Activated T-cell treated with anti-CD3 and anti-CD28 coated beads, Interleukin-2, amount 50 U/mL, for 72 hours (primary cell): Measurements from ENCODE around the gene CNGA4. TPM values are rescaled to one million over a fixed set of nuclear protein-coding genes. Genes with fewer than 3 reads are reported as not detected.

ENCODE experiments used
- ATAC-seq, 2 donors: fragments of 150-1000 bp; cut with Tn5 transposase; replicated peaks in 1 of 2; 2 replicates each; pipeline ENCODE4 v1.10.0; 2021; ENCODE audit warnings: moderate library complexity in 2 of 2, mild to moderate bottlenecking in 1 of 2
- DNase-seq, 2 donors: peaks; one replicate each; pipeline ENCODE4 v3.0.0; 2021 to 2022; ENCODE audit warnings: mixed read lengths in 1 of 2
- H3K27ac Mint-ChIP-seq: one replicate; pipeline ENCODE4 v1.8.0; 2022; ENCODE audit warnings: mild to moderate bottlenecking, moderate library complexity, mixed read lengths
- H3K27me3 Mint-ChIP-seq: one replicate; pipeline ENCODE4 v1.8.0; 2022; ENCODE audit warnings: low read depth, mixed read lengths
- H3K36me3 Mint-ChIP-seq, 2 donors: one replicate each; pipeline ENCODE4 v1.8.0; 2022; ENCODE audit warnings: mixed read lengths in 2 of 2, mild to moderate bottlenecking in 1 of 2; ENCODE audit not compliant: insufficient read depth in 2 of 2
- H3K4me1 Mint-ChIP-seq: one replicate; pipeline ENCODE4 v1.8.0; 2022; ENCODE audit warnings: low read depth, mixed read lengths
- H3K4me3 Mint-ChIP-seq, 2 donors: one replicate each; pipeline ENCODE4 v1.8.0; 2022; ENCODE audit warnings: mild to moderate bottlenecking in 2 of 2, mixed read lengths in 2 of 2, moderate library complexity in 2 of 2
- H3K9me3 Mint-ChIP-seq, 2 donors: one replicate each; pipeline ENCODE4 v1.8.0; 2022; ENCODE audit warnings: mixed read lengths in 2 of 2
- total RNA-seq, 2 donors: library from RNA; stranded (reverse); gene quantifications; one replicate each; pipeline ENCODE4 v1.2.3, GENCODE V29; 2022

CNGA4 gene
- total RNA-seq, 2 donors from 2014 or later, result 0.29 to 0.46 TPM

DNA sequence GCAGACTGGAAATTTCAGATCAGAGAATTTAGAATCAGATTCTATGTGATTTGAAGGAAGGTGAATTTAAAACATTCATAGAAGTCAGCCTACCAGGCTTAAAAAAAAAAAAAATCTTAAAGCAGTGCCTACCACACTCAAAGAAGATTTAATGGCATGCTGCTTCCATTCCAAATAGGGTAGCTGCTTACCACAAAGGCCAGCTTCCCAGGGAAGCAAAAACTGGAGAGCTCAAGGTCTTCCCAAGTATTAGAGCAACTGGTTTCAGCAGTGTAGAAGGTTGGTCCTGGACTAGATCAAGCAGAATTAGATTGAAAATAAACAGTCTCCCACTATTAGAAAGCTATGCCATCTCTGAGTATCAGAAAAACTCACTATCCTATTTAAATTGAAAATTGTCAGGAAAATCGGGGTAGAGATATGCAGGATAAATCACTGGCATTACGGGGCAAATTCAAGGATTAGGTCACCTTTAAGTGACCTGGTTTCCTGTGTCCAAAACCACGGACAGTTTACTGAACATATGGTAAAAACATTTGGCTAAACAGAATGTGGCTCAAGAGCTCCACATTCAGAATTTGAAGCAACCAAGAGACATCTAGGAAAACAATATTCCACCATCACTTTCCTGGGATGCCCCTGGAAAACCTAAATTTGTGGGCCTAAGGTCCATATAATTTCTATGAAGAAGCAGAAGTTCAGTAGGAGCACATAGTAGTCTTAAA lies 32.3 kb upstream of the CNGA4 start:
- Mint-ChIP-seq H3K36me3 (peaks cover 2 to 5% of the 10 kb centered on the region in 2 donors), H3K9me3 (no peaks in the 10 kb centered on the region), H3K27me3 (no peaks in the 10 kb centered on the region), H3K27ac (no peak overlapping the region), H3K4me3 (no peak overlapping the region), H3K4me1 (peaks cover 29% of the 10 kb centered on the region)
- DNase-seq (no peak), ATAC-seq (no peak)

DNA sequence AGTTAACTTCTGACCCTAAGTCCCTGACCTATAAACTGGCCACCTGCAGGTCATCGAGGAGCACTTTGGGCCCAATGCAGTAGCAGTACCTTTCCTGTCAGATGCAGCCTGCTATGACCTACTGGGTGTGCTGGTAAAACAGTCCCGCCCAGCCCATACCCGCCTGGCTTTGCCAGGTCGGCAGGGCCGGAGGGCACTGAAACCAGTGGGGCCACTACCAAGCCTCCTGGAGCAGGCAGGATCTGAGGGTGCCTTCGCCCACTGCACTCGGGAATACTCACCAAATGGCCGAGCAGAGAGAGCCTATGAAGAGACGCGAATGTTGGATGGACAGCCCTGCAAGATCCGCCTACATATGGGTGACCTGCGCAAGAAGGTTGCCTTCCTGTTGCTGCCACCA lies 29.1 kb upstream of the CNGA4 start:
- H3K27ac Mint-ChIP-seq, result no peak overlapping the region
- H3K4me3 Mint-ChIP-seq, result no peak overlapping the region
- no peak for ATAC-seq
- no peaks in the 10 kb centered on the region for H3K9me3 Mint-ChIP-seq
- no peaks in the 10 kb centered on the region for H3K4me1 Mint-ChIP-seq
- DNase-seq, result no peak
- no peaks in the 10 kb centered on the region for H3K27me3 Mint-ChIP-seq
- peaks cover 0 to 3% of the 10 kb centered on the region in 2 donors for H3K36me3 Mint-ChIP-seq

DNA sequence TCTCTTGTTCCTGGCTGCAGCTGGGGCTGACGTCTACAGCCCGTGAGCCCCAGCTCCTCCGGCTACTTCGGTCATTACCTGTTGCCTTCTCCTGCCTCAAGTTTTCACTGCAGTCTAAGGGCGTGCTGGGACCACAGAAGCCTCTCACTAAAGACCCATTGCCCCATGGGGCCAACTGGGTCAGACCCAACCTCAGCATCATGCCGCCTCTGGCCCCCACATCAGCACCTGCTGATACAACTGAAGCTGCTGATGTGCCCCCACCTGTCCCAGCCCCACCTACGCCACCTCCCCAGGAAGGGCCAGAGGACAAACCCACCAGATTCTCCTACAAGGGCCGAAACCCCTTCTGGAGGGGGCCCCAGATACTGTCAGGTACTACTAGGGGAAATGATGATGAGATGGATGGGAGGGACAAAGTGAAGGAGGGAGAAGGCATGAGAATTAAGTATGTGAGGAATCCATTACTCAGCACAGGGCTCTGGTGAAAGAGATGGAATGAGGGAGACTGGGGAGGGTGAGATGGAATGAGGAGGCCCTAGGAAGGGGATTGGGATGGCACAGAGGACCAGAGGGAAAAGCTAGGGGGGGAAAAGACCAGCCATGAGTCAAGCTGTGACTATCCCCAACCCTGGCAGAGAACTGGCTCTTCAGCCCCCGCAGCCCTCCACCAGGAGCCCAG lies 28.5 kb upstream of the CNGA4 start:
- ATAC-seq (no peak), DNase-seq (no peak)
- no peaks in the 10 kb centered on the region for H3K4me1 Mint-ChIP-seq
- H3K4me3 Mint-ChIP-seq, result no peak overlapping the region
- no peaks in the 10 kb centered on the region for H3K27me3 Mint-ChIP-seq
- H3K36me3 Mint-ChIP-seq, result peaks cover 0 to 3% of the 10 kb centered on the region in 2 donors
- H3K27ac Mint-ChIP-seq, result no peak overlapping the region
- no peaks in the 10 kb centered on the region for H3K9me3 Mint-ChIP-seq

DNA sequence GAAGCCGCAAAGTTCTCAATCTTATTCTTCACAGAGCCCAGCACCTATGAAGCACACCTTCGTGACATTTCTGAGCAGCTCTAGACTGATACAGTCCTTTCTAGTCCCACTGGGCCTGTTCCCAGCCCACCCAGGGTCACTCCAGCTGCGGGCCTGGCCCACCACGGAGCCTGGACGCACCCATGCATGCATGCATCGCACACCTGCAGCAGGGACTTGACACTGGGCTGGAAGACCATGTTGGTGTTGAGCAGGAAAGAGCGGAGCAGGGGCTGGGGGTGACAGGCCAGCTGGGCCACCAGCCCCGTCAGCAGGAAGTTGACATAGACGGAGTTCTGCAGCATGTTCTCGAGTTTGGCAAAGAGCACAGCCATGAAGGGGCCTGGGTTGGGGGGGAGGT lies 24.4 kb upstream of the CNGA4 start:
- ATAC-seq (no peak), DNase-seq (no peak)
- Mint-ChIP-seq H3K36me3 (peaks cover 0 to 4% of the 10 kb centered on the region in 2 donors), H3K9me3 (no peaks in the 10 kb centered on the region), H3K27me3 (no peaks in the 10 kb centered on the region), H3K27ac (no peak overlapping the region), H3K4me3 (no peak overlapping the region), H3K4me1 (no peaks in the 10 kb centered on the region)

- Mint-ChIP-seq H3K36me3 (peaks cover 0 to 4% of the 10 kb centered on the region in 2 donors), H3K27ac (no peak overlapping the region)
- DNase-seq, result no peak
Observed at GRCh38 chr11:6216501-6216900, 22.4 kb upstream of the CNGA4 start.

GRCh38 chr11:6217722-6218121 lies 21.2 kb upstream of the CNGA4 start:
- Mint-ChIP-seq H3K36me3 (peaks cover 4 to 9% of the 10 kb centered on the region in 2 donors), H3K9me3 (no peaks in the 10 kb centered on the region), H3K27ac (no peak overlapping the region), H3K27me3 (no peaks in the 10 kb centered on the region), H3K4me1 (peaks cover 4% of the 10 kb centered on the region), H3K4me3 (no peak overlapping the region)
- DNase-seq, result no peak
- no peak for ATAC-seq

More at GRCh38 chr11:6216501-6216900, 22.4 kb upstream of the CNGA4 start:
- Mint-ChIP-seq H3K4me3 (no peak overlapping the region), H3K27me3 (no peaks in the 10 kb centered on the region), H3K9me3 (no peaks in the 10 kb centered on the region), H3K4me1 (peaks cover 4% of the 10 kb centered on the region)
- no peak for ATAC-seq

GRCh38 chr11:6219359-6219758 lies 19.5 kb upstream of the CNGA4 start:
- ATAC-seq, result no peak
- H3K27ac Mint-ChIP-seq, result no peak overlapping the region
- H3K27me3 Mint-ChIP-seq, result no peaks in the 10 kb centered on the region

GRCh38 chr11:6223854-6224253 lies 15.0 kb upstream of the CNGA4 start:
- H3K4me3 Mint-ChIP-seq, result no peak overlapping the region
- H3K36me3 Mint-ChIP-seq, result peaks cover 7 to 9% of the 10 kb centered on the region in 2 donors
- peaks cover 13% of the 10 kb centered on the region for H3K4me1 Mint-ChIP-seq
- DNase-seq, result no peak
- no peaks in the 10 kb centered on the region for H3K9me3 Mint-ChIP-seq
- H3K27ac Mint-ChIP-seq, result no peak overlapping the region
- ATAC-seq, result no peak
- no peaks in the 10 kb centered on the region for H3K27me3 Mint-ChIP-seq

More at GRCh38 chr11:6219359-6219758, 19.5 kb upstream of the CNGA4 start:
- Mint-ChIP-seq H3K4me1 (peaks cover 4% of the 10 kb centered on the region), H3K4me3 (no peak overlapping the region), H3K9me3 (no peaks in the 10 kb centered on the region), H3K36me3 (peaks cover 4 to 9% of the 10 kb centered on the region in 2 donors)
- DNase-seq, result no peak

DNA sequence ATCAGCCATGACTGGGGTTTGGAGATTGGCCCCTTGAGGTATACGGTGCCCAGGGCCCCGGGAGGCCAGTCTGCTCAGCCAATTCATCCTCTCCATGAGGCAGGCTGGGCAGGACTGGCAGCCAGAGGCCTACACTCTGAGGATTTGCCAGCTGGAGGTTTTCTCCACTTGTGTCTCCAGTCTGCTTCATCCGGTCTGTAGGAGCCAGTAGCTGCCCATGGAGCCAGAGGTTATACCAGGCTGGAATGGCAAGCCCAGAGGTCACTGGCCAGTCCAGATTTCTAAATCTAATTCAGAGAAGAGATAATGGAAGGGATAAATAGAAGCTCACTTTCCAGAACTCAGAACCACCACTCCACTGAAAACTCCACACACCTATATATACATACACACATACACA lies 14.5 kb upstream of the CNGA4 start:
- Mint-ChIP-seq H3K4me1 (peaks cover 15% of the 10 kb centered on the region), H3K27ac (no peak overlapping the region), H3K27me3 (no peaks in the 10 kb centered on the region), H3K4me3 (no peak overlapping the region), H3K36me3 (peaks cover 7 to 11% of the 10 kb centered on the region in 2 donors), H3K9me3 (no peaks in the 10 kb centered on the region)
- ATAC-seq (no peak), DNase-seq (no peak)

- DNase-seq (no peak), ATAC-seq (no peak)
- Mint-ChIP-seq H3K9me3 (no peaks in the 10 kb centered on the region), H3K36me3 (peaks cover 7 to 12% of the 10 kb centered on the region in 2 donors), H3K4me1 (peaks cover 21% of the 10 kb centered on the region), H3K27ac (no peak overlapping the region), H3K4me3 (no peak overlapping the region), H3K27me3 (no peaks in the 10 kb centered on the region)
Observed at GRCh38 chr11:6225024-6225423, 13.9 kb upstream of the CNGA4 start.

DNA sequence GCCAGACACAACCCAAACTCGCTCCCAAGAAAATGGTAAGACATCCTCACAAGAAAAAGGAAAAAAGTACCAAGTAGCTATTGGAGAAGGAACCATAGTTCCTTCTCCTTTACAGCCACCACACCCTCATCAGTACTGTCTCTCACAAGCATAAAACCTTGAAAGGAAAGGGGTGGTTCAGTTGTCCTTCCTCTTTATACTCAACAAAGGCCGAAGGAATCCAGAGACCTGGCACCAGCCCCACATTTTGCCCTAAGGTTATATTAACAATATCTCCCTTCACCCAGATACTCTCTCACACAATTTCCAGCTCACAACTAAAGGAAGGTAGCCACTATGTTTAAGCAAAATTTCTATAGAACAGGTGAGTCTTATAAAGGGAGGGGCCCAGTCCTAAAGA lies 13.0 kb upstream of the CNGA4 start:
- ATAC-seq, result no peak
- Mint-ChIP-seq H3K27me3 (no peaks in the 10 kb centered on the region), H3K4me1 (peaks cover 26% of the 10 kb centered on the region), H3K36me3 (peaks cover 7 to 12% of the 10 kb centered on the region in 2 donors), H3K4me3 (no peak overlapping the region), H3K9me3 (no peaks in the 10 kb centered on the region), H3K27ac (no peak overlapping the region)
- DNase-seq, result no peak

- ATAC-seq (no peak), DNase-seq (no peak)
- Mint-ChIP-seq H3K27ac (no peak overlapping the region), H3K36me3 (peaks cover 1 to 9% of the 10 kb centered on the region in 2 donors), H3K9me3 (no peaks in the 10 kb centered on the region), H3K27me3 (no peaks in the 10 kb centered on the region), H3K4me1 (peaks cover 46% of the 10 kb centered on the region), H3K4me3 (no peak overlapping the region)
Observed at GRCh38 chr11:6228520-6228919, 10.4 kb upstream of the CNGA4 start.

DNA sequence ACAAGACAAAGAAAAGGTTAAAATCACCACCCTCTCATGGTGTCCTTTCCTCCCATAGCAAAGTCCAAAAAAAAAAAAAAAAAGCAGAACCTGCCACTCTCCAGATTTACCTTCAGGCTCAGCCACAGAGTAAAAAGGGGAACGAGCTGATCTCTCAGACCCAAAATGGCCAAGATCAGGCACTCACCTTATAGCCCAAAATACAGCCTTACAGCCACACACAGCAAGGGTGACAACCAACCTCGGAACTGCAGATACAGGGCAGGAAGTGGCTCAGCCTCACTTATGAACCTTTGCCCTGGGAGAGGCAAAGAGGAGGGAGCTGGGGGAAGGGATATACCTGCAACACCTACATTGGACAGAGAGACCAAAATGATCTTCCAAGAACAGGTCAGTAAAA lies 9.0 kb upstream of the CNGA4 start:
- peaks cover 52% of the 10 kb centered on the region for H3K4me1 Mint-ChIP-seq
- no peaks in the 10 kb centered on the region for H3K9me3 Mint-ChIP-seq
- H3K4me3 Mint-ChIP-seq, result peak overlapping the region in 1 of 2 donors; percentile 36
- no peak for ATAC-seq
- peaks cover 1 to 8% of the 10 kb centered on the region in 2 donors for H3K36me3 Mint-ChIP-seq
- H3K27ac Mint-ChIP-seq, result peak overlapping the region; percentile 49
- no peak for DNase-seq
- H3K27me3 Mint-ChIP-seq, result no peaks in the 10 kb centered on the region
